ENCODE results near the gene SNX10.

- TF ChIP-seq CTCF (IDR thresholded peaks at IDR 0.05; ENCODE audit: low read length) (no peak), EZH2phosphoT487 (IDR thresholded peaks at IDR 0.05; ENCODE audit: low read length) (no peak)
Observed at GRCh38 chr7:26305090-26305868, 13.6 kb downstream of the SNX10 start.
